ENCODE measurements around the gene HCN4.
"Not testable (repeated sequence)": the region's sequence is repeated elsewhere in the genome, so short reads cannot be mapped to it uniquely, and the experiment has no call there.

The HCN4 gene

DNA sequence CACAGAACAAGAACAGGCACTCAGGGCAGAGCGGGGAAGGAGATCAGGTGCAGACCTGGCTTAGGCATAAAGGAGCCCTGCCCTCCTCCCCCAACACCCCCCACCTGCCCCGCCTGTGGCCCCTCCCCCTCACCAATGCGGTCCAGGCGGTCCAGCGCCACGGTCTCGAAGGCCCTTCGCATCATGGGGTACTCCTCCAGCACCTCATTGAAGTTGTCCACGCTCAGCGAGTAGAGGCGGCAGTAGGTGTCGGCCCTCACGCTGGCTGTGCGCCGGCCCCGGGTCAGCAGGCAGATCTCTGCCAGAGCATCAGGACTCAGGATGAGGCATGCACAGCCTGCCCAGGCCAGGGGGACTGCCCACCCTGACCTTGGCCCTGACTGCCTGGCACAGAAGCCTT is 44.8 kb downstream of the HCN4 start:
- no peak for DNase-seq

DNA sequence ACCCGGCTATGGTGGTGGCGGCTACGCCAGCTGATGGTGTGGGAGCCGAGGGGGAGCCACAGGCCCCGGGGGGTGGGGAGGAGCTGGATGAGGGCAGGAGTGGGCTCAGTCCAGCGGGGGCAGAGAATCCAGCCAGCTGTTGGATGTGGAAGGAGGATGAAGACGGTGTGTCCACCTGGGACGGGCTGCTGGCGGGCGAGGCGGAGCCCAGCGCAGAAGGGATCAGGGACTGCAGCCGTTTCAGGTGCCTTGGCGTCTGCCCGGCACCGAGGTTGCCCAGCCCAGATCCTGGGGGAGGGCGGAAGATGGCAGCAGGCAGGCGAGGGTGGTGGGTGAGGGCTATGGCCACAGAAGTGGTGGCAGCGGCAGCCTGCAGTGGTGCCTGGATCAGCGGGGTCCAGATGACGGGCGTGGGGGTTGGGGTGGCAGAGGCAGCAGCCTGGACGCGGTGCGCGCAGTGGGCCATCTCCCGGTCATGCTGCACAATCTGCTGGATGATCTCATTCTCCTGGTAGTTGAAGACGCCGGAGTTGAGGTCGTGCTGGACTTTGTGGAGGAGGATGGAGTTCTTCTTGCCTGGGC is 45.3 kb downstream of the HCN4 start:
- no peak for DNase-seq

DNA sequence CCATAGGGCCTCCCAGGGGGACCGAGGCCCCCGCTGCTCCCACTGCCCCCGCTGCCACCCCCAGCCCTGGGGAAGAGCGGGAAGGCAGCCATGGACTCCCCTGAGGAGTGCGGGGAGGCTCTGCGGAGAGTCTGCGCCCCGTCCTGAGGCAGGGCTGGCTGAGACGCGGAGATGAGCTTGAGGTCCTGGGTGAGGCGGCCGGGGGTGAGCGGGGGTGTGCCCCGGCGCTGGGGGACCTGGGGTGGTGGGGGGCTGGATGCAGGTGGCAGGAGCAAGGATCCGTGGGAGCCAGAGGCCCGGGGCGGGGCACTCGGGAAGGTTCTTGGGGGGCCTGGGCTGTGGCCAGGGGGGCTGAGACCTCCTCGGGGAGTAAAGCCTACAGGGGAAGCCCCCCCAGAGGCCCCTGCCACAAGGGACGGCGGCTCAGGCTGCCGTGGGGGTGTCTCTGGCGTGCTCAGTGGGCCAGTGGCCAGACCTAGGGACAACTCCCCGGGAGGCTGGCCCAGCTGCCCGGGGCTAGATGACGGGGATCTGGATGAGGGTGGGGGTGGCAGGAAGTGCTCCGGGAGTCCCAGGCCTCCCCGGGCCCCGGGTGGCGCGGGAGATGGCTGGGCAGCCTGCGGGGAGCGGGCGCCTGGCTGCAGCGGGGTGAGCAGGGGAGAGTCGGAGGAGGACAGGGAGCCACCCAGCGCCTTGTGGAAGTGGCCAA is 45.9 kb downstream of the HCN4 start:
- DNase-seq, result no peak

- DNase-seq, result no peak
Measured at GRCh38 chr15:73321496-73322450, 47.0 kb downstream of the HCN4 start.

DNA sequence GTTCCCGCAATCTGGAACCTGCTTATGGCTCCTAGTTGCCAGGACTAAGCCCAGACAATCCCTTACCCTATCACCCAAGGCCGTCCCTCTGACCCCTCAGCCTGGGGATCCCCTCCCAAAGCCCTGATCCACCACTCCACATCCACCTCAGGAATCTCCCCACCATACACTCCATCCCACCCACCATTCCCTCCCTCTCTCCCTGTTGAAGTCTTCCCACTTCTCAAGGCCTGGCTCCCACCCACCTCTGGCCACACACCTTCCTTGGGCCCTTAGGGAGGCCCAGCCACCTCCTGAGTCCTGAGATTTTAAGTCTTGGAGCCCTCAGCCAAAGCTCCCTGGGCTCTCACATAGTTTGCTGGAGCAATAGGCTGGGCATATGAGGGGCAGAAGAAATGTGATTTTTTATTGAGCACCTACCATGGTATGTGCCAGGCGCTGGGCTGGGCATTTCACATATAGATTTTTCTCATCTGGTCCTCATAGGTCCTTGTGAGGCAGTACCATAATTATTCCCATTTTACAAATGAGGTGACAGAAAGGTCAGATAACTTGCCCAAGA is 48.1 kb downstream of the HCN4 start:
- DNase-seq, result no peak

DNA sequence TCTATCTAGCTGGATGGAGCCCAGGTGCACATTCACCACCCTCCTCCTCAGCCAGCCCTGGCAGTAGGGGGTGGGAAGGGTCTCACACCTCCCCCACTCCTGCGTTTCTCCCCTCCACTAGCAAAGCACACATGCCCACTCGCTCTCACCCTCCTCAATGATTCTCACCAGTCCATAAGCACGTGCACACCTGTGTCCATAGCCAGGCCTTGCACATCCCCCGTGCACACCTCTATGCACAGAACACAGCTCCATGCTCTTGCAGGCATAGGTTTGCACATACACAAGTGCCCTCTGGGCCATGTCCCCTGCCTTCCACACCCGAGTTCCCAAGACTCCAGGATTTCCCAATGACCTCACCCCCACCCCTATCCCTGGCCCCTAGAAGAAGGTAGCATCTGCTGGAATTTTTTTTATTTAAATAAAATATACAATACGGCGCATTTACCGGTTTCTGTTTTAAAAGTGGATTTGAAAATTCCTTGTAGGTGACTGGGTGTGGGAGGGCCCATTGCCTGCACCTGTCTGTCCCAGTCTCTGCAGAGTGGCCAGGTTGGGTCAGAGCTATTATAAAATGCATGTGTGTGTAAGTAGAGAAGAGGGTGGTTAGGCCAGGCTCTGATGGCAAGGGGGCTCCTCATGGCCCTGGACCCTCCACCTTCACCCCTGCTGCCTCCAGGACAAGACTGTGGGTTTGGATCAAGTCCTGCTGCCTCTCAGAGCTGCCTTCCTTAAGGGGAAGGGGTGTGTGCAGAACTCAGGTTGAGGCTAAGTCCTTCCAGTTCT is 49.1 kb downstream of the HCN4 start:
- no peak for DNase-seq

DNA sequence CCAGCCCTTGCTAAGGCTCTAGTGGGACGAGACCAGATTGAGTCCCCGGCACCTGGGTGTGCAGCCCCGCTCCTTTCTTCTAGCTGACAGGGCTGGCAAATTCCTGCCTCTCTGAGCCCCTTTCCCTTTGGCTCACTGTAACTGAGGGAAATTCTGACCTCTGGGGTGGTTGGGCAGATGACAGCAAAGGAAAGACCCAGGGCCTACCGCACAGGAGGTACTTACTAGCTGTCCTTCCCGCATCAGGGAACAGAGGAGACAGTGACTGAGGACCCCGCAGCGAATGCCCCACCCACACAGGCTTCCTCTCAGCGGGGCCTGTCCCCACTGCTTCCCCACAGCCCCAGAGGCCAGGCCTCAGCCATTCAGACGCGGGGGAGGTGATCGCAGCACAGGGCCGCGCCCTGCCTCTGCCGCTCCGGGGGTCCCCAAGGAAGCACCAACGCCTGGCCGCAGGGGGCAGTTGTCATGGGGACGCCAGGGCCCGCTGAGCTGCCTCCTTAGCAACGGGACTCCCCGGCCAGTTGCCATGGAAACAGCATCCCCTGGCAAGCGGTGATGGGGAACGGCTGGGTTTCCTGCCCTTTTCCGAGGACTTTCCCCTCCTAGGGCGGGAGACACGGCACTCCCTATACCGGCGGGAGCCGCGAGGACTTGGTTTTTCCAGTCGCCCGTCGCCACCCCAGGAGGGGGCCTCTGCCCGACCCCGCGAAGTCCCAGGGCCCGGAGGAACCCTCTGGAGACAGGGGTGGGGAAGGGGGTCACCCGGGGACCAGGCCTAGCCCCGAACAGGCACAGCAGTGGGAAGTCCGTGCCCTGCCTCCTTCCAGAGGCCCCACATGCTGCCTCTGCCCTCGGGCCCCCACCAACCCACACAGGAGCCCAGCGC is 50.1 kb downstream of the HCN4 start:
- DNase-seq, result no peak

DNA sequence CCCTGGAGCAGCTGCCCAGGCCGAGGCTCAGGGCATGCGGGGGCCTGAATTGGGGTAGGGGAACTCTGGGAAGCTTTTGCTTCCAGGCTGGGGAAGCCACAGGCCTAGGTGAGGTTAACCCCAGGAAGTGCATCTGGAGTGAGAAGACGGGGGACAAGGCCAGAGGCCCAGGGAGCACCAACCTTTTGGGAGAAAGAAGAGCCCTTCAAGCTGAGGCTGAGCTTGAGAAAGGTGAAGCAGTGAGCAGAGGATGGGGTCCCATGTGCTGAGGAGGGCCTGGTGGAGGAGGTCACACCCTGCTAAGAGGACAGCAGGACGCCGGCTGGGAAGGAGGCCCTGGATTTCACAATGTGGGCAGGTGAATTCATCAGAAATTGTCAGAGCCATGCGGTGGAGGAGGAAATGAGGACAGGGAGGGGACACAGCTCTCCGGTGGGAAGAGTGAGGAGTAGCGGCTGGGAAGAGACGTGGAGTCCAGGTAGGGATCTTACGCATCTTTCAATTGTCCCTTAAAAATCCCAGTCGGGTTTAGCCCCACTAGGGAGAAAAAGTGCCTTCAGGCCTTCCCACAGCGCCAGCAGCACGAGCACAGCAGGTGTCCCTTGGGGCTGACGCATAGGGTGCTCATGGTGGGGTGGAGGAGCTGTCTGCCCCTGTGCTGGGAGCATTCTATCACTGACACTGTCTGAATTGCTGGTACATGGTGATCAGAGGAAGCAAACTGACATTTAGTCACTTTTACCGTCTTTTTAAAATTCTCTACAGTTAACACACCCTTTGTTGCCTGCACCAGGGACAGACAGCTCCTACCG is 50.9 kb downstream of the HCN4 start:
- DNase-seq, result no peak

DNA sequence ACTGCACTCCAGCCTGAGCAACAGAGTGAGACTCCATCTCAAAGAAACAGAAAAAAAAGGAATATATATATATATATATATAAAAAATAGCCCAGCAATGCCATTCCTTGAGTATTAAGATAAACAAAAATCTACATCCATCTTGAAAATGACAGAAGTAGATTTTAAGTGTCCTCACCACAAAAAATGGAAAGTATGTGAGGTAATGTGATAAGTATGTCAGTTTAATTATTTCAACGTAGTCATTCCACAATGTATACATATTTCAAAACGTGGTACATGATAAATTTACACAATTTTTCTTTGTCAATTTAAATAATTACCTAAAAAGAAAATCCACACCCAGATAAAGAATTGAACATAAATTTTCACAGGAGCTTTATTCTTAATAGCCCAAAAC is 54.9 kb downstream of the HCN4 start:
- DNase-seq, result no peak

DNA sequence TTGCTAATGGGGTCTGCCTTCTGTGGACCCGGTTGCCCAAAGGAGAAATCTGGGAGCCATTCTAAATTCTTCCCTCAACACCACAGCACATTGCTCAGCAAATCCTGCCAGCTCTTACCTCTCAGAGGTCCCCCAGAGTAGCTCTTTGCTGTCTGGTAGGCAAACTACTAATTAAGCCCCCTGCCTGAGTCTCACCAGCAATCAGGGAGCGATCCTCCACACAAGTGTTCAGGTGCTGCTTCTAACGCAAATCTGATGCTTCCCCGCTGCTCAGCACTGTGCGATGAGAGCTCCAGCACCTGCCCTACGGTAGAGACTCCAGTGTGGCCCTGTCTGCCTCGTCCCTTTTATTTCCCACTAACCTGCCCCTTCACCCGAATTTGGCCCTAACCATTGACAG is 60.5 kb downstream of the HCN4 start:
- DNase-seq, result no peak

DNA sequence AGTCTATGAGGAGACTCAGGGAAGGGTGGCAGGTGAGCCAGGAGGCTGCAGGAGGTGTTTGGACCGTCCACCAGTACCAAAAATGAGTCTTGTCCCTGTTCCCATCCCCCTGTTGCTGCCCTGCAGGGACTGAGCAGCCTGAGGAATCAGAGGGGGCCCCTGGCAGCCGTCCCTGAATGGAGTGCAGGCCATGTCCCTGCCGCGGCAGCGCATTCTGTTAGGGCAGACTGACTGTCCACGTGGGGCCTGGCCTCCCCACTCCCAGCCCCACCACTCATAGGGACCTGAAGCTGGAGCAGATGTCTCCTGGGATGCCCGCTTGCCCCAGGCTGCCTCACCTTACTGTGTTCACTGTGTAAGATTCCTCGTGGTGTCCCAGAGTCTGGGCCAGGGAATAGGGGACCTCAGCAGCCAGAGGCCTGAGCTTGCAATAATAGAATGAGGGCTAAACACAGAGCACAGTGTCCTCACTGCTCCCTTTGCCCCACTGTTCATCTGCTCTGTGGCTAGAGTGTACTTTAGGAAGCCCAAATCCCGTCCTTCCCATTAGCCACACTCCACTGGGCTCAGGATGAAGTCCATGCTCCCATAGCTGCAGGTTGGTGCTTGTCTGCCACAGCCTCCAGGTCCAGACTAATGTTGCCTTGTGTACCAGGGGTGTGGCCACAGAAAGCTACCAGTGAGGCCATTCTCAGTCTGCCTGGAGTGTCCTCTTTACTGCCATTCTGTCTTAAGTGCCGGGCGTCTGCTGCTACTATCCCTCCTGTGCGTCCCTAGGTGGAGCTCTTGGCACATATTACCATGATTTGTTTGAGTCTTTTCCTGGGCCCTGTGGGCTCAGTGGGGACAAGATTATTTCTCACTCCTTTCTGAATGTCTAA is 63.2 kb downstream of the HCN4 start:
- DNase-seq, result peak; percentile 67

GRCh38 chr15:73303636-73304035 is 65.1 kb downstream of the HCN4 start:
- no peak for DNase-seq

GRCh38 chr15:73300286-73300685 is 68.5 kb downstream of the HCN4 start:
- not testable (repeated sequence) for DNase-seq

DNA sequence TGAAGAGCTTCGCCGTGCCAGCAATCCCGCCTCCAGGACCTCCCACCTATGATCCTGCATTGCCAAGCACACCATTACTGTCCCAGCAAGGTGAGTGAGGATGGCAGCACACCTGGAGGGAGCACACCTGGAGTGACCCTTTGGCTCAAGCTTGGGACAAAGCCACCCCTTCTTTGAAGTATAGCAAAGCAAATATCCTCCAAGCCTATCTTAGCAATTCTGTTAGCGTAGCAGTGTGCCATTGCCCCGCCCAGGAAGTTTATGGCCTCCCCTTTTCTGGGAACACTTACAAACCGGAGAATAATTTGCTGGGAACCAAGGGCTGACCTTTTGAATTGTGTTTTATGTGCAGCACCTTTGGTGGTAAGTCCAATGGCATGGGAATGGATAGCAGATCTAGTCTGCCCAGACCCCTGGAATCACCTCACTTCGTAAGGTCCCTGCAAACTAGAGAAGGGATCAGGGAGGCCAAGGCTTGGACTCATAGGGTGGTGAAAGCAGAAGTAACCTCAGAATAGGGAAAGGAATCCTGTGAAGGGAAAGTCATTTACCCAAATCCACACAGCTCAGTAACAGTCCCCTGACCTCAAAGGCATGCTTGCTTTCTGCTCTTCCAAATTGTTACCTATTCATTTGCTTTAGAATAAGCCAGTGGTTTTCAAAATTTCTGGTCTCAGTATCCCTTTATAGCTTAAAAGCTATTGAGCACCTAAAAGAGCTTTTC is 70.1 kb downstream of the HCN4 start:
- DNase-seq, result peak; percentile 28

GRCh38 chr15:73296609-73297353 is 72.0 kb downstream of the HCN4 start:
- no peak for DNase-seq

- DNase-seq, result peak; percentile 60
Measured at GRCh38 chr15:73295630-73296286, 73.0 kb downstream of the HCN4 start.

- DNase-seq, result no peak
Measured at GRCh38 chr15:73293773-73294172, 75.0 kb downstream of the HCN4 start.

GRCh38 chr15:73291441-73291840 is 77.3 kb downstream of the HCN4 start:
- no peak for DNase-seq
